CD14-positive monocyte (primary cell): ENCODE measurements around the gene NDE1. TPM values are rescaled to one million over a fixed set of nuclear protein-coding genes. Genes with fewer than 3 reads are reported as not detected.

ENCODE experiments used
- DNase-seq, 3 donors: peaks; one replicate each; pipeline ENCODE4 v3.0.0-alpha.2; 2011 to 2022
- H2AFZ ChIP-seq: 2 replicates; pipeline ENCODE4 v1.6.0; 2012; ENCODE audit warnings: mild to moderate bottlenecking, low read depth, low read length, inconsistent platforms; ENCODE audit not compliant: insufficient read depth, poor library complexity, severe bottlenecking
- H3K27ac ChIP-seq, 2 donors: 1 replicate in 1 of 2; 2 replicates in 1 of 2; pipeline ENCODE4 v1.5.1; 2012 to 2013; ENCODE audit warnings: low read length in 2 of 2, control low read depth in 1 of 2, inconsistent platforms in 1 of 2, low read depth in 1 of 2, mild to moderate bottlenecking in 1 of 2
- H3K27me3 ChIP-seq, 2 donors: one replicate each; pipeline versions ENCODE4 v1.6.0 to v1.6.1; 2011 to 2013; ENCODE audit warnings: low read length in 2 of 2; ENCODE audit not compliant: control insufficient read depth in 2 of 2, insufficient read depth in 2 of 2
- H3K36me3 ChIP-seq, 2 donors: replicated peaks in 1 of 2; 1 replicate in 1 of 2; 2 replicates in 1 of 2; pipeline versions ENCODE4 v1.5.1 to v1.6.1; 2012 to 2013; ENCODE audit warnings: low read length in 2 of 2, control low read depth in 1 of 2, inconsistent platforms in 1 of 2, mild to moderate bottlenecking in 1 of 2; ENCODE audit not compliant: insufficient read depth in 2 of 2, control insufficient read depth in 1 of 2
- H3K4me1 ChIP-seq, 2 donors: 1 replicate in 1 of 2; 2 replicates in 1 of 2; pipeline versions ENCODE4 v1.5.1 to v1.6.1; 2012 to 2013; ENCODE audit warnings: low read length in 2 of 2, control low read depth in 1 of 2, inconsistent platforms in 1 of 2, mild to moderate bottlenecking in 1 of 2, moderate library complexity in 1 of 2; ENCODE audit not compliant: insufficient read depth in 2 of 2, control insufficient read depth in 1 of 2
- H3K4me2 ChIP-seq: replicated peaks from 2 replicates; pipeline ENCODE3; 2012; ENCODE audit warnings: low read length, moderate library complexity, mild to moderate bottlenecking; ENCODE audit not compliant: poor library complexity, severe bottlenecking; ENCODE audit errors: extremely low read depth
- H3K4me3 ChIP-seq, 3 experiments: fragments of 200-600 bp in 1 of 3; sonication (generic) in 1 of 3; replicated peaks in 1 of 3; 1 replicate in 2 of 3; 2 replicates in 1 of 3; pipeline ENCODE4 v1.5.1; 2011 to 2013; ENCODE audit warnings: low read length in 3 of 3, mild to moderate bottlenecking in 3 of 3, control low read depth in 2 of 3, low read depth in 2 of 3, inconsistent platforms in 1 of 3, moderate library complexity in 1 of 3
- H3K79me2 ChIP-seq: 2 replicates; pipeline ENCODE4 v1.6.0; 2012; ENCODE audit warnings: mild to moderate bottlenecking, control low read depth, inconsistent platforms, low read length, moderate library complexity; ENCODE audit not compliant: insufficient read depth
- H3K9ac ChIP-seq: 2 replicates; pipeline ENCODE4 v1.6.0; 2017; ENCODE audit warnings: low read length, mild to moderate bottlenecking; ENCODE audit not compliant: insufficient read depth, poor library complexity, severe bottlenecking
- H3K9me3 ChIP-seq, 2 donors: replicated peaks in 1 of 2; 1 replicate in 1 of 2; 2 replicates in 1 of 2; pipeline versions ENCODE4 v1.5.1 to v1.6.1; 2012 to 2013; ENCODE audit warnings: low read length in 2 of 2, control low read depth in 1 of 2; ENCODE audit not compliant: control insufficient read depth in 1 of 2, insufficient read depth in 1 of 2
- H4K20me1 ChIP-seq: 2 replicates; pipeline ENCODE4 v1.6.0; 2012; ENCODE audit warnings: mild to moderate bottlenecking, low read length, control low read depth, moderate library complexity; ENCODE audit not compliant: insufficient read depth
- H3K27ac Mint-ChIP-seq, 7 donors: one replicate each; pipeline ENCODE4 v1.8.0; 2020; ENCODE audit warnings: mild to moderate bottlenecking in 7 of 7, mixed read lengths in 7 of 7, moderate library complexity in 6 of 7, inconsistent platforms in 2 of 7
- H3K27me3 Mint-ChIP-seq, 3 donors: one replicate each; pipeline ENCODE4 v1.8.0; 2021 to 2022; ENCODE audit warnings: low read depth in 3 of 3, mild to moderate bottlenecking in 3 of 3, mixed read lengths in 3 of 3, moderate library complexity in 3 of 3, inconsistent platforms in 1 of 3
- H3K36me3 Mint-ChIP-seq, 2 donors: one replicate each; pipeline ENCODE4 v1.8.0; 2020; ENCODE audit warnings: mixed read lengths in 2 of 2, inconsistent platforms in 1 of 2, mild to moderate bottlenecking in 1 of 2
- H3K4me1 Mint-ChIP-seq: one replicate; pipeline ENCODE4 v1.8.0; 2020; ENCODE audit warnings: mild to moderate bottlenecking, mixed read lengths
- H3K4me3 Mint-ChIP-seq, 2 donors: one replicate each; pipeline ENCODE4 v1.8.0; 2020; ENCODE audit warnings: mild to moderate bottlenecking in 2 of 2, mixed read lengths in 2 of 2, moderate library complexity in 1 of 2
- H3K9me3 Mint-ChIP-seq, 7 donors: one replicate each; pipeline ENCODE4 v1.8.0; 2020 to 2022; ENCODE audit warnings: mixed read lengths in 7 of 7, mild to moderate bottlenecking in 6 of 7, moderate library complexity in 6 of 7, inconsistent platforms in 2 of 7
- WGBS: methylation state at CpG from one replicate; pipeline ENCODE4 v1.1.5; 2013; ENCODE audit warnings: missing lambda C conversion rate; ENCODE audit not compliant: insufficient coverage; 5-methylcytosine and 5-hydroxymethylcytosine counted together
- intact Hi-C, 2 donors: fragments of 100-400 bp; cut with micrococcal nuclease; formaldehyde crosslinking; loops; one replicate each; pipeline versions ENCODE4 v1.15.0 to v1.15.1; 2023
- polyA plus RNA-seq, 3 donors: library from polyadenylated mRNA; depleted of rRNA in 1 of 3; unstranded in 2 of 3; stranded (reverse) in 1 of 3; fragments of 300-500 nt in 2 of 3; fragments of >200 nt in 1 of 3; fragmentation: Illumina TruSeq in 2 of 3; gene quantifications; 1 replicate in 2 of 3; 2 replicates in 1 of 3; pipeline ENCODE4 v1.2.3, GENCODE V29; 2012 to 2021
- TF ChIP-seq, protein P1 (sequence below): fragments of 200-600 bp; IDR thresholded peaks from one replicate; pipeline ENCODE4 v1.8.0; 2022; ENCODE audit warnings: antibody characterized with exemption, mild to moderate bottlenecking

NDE1 gene
- polyA plus RNA-seq, 3 donors: 26.0 to 47.8 (median 28.0) TPM

DNA sequence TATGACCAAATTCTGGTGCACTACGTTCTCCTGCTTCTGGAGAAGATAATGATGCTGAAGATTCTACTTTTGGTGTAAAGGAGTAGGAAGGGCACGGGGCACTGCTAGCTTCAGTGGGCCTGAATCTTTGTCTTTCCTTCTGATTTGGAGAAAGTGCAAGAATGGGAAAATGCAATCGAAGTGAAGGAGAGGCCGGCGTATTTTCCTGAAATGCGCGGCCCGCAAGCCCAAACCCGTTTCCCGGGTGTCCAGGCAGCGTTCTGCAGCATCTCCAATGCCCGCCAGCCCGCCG lies 372 bp upstream of the NDE1 start:
- peaks cover 46% of the 10 kb centered on the region for H3K79me2 ChIP-seq
- H3K4me1 ChIP-seq: peaks cover 16 to 34% of the 10 kb centered on the region in 2 donors

DNA sequence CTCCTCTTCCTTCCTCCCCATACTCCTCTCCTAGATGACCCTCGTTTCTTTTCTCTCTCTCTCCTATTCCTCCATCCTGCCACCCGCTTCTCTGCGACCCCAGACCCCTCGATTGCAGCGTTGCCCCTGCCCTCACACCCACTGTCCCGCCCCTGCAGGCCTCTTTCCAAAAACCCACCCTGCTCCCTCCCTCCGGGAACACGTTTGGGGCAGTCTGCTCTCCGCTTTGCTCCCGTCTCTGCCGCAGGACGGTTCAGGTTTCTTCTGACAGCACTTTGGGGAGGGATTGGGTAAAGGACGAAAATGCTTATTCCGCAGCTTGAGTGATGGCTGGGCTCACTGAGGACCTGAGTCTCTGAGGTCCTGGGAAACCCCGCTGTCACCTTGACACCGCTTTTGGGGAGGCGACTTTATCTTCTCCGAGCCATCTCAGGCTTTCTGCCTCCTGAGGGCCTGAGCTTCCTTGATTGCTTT lies 690 bp downstream of the NDE1 start:
- DNase-seq: peak in 1 of 3 donors; percentile 16
- Histone ChIP-seq H3K79me2 (peaks cover 54% of the 10 kb centered on the region), H3K4me3 (peak overlapping the region; percentile 82 to 86 (median 83)), H3K9ac (peak overlapping the region; percentile 95), H3K36me3 (peaks cover 0 to 34% of the 10 kb centered on the region in 2 donors), H3K9me3 (no peaks in the 10 kb centered on the region), H4K20me1 (peaks cover 48% of the 10 kb centered on the region), H3K4me2 (peak overlapping the region; percentile 96), H3K27me3 (no peaks in the 10 kb centered on the region), H3K4me1 (peaks cover 16 to 34% of the 10 kb centered on the region in 2 donors), H2AFZ (peak overlapping the region; percentile 98), H3K27ac (peak overlapping the region; percentile 71 to 95)
- no peaks in the 10 kb centered on the region for H3K9me3 Mint-ChIP-seq
- intact Hi-C loops: no loop called here
- TF ChIP-seq, protein P1, sequence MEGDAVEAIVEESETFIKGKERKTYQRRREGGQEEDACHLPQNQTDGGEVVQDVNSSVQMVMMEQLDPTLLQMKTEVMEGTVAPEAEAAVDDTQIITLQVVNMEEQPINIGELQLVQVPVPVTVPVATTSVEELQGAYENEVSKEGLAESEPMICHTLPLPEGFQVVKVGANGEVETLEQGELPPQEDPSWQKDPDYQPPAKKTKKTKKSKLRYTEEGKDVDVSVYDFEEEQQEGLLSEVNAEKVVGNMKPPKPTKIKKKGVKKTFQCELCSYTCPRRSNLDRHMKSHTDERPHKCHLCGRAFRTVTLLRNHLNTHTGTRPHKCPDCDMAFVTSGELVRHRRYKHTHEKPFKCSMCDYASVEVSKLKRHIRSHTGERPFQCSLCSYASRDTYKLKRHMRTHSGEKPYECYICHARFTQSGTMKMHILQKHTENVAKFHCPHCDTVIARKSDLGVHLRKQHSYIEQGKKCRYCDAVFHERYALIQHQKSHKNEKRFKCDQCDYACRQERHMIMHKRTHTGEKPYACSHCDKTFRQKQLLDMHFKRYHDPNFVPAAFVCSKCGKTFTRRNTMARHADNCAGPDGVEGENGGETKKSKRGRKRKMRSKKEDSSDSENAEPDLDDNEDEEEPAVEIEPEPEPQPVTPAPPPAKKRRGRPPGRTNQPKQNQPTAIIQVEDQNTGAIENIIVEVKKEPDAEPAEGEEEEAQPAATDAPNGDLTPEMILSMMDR: no peak
- H3K36me3 Mint-ChIP-seq: peaks cover 15 to 20% of the 10 kb centered on the region in 2 donors
- 1% methylated on average over 10 of the region's 18 CpGs for WGBS
- peaks cover 0 to 4% (median 0%) of the 10 kb centered on the region in 3 donors for H3K27me3 Mint-ChIP-seq
- peak overlapping the region; percentile 100 for H3K4me3 Mint-ChIP-seq
- peak overlapping the region; percentile 97 to 100 (median 99) for H3K27ac Mint-ChIP-seq
- H3K4me1 Mint-ChIP-seq: peaks cover 24% of the 10 kb centered on the region

More for the DNA sequence above, 372 bp upstream of the NDE1 start:
- H3K4me3 Mint-ChIP-seq: peak overlapping the region; percentile 73 to 76
- Histone ChIP-seq H3K4me3 (peak overlapping the region; percentile 31 to 82 (median 38)), H2AFZ (peak overlapping the region; percentile 98), H4K20me1 (peaks cover 41% of the 10 kb centered on the region), H3K4me2 (peak overlapping the region; percentile 96), H3K27me3 (no peaks in the 10 kb centered on the region), H3K36me3 (peaks cover 0 to 27% of the 10 kb centered on the region in 2 donors), H3K9me3 (no peaks in the 10 kb centered on the region), H3K27ac (peak overlapping the region; percentile 46 to 95), H3K9ac (peak overlapping the region; percentile 95)
- intact Hi-C loops: loop anchor here in 1 of 2 donors (10.0 kb wide), 1 partner anchor 1015 kb away; the partner anchor contains the start of genes BFAR and PARN
- DNase-seq: no peak
- no peaks in the 10 kb centered on the region for H3K9me3 Mint-ChIP-seq
- TF ChIP-seq, protein P1: no peak
- 0% methylated on average over 14 of the region's 14 CpGs for WGBS
- H3K27me3 Mint-ChIP-seq: peaks cover 0 to 4% (median 0%) of the 10 kb centered on the region in 3 donors
- H3K27ac Mint-ChIP-seq: peak overlapping the region; percentile 26 to 89 (median 78)
- H3K36me3 Mint-ChIP-seq: peaks cover 15 to 20% of the 10 kb centered on the region in 2 donors
- peaks cover 24% of the 10 kb centered on the region for H3K4me1 Mint-ChIP-seq
